ENCODE data around the gene GNRH2. TPM values are rescaled to one million over a fixed set of nuclear protein-coding genes. Genes with fewer than 3 reads are reported as not detected.

Gene GNRH2
- total RNA-seq, 2 experiments from 2014 or later = 17.3 to 24.0 TPM

GRCh38 chr20:3093861-3094361, 50.5 kb downstream of the GNRH2 start:
- intact Hi-C loops (cut with micrococcal nuclease) = loop anchor here (10.0 kb wide), 1 partner anchor 61 kb away; the partner anchor contains the start of genes FASTKD5 and UBOX5
- no peak overlapping the region for H3K4me3 Mint-ChIP-seq
- no peaks in the 10 kb centered on the region for H3K36me3 Mint-ChIP-seq
- peaks cover 10% of the 10 kb centered on the region for H3K27me3 Mint-ChIP-seq
- ChIA-PET CTCF (interaction anchor here (0.8 to 1.0 kb wide), 2 partner anchors 25 to 40 kb away, joined by 3 read pairs; no protein-coding TSS in a partner anchor), POLR2A (no interaction called here)
- H3K9me3 Mint-ChIP-seq = no peaks in the 10 kb centered on the region
- DNase-seq = peak; percentile 20
- H3K4me1 Mint-ChIP-seq (ENCODE audit: low read depth) = peaks cover 14% of the 10 kb centered on the region
- peak overlapping the region; percentile 18 for H3K27ac Mint-ChIP-seq

GRCh38 chr20:3094848-3095629, 51.6 kb downstream of the GNRH2 start:
- ChIA-PET CTCF (interaction anchor here (0.6 to 1.5 kb wide), 3 partner anchors 19 to 759 kb away, joined by 3 to 4 read pairs (median 3); no protein-coding TSS in a partner anchor), POLR2A (no interaction called here)
- Mint-ChIP-seq H3K4me3 (no peak overlapping the region), H3K27me3 (peaks cover 10% of the 10 kb centered on the region), H3K36me3 (no peaks in the 10 kb centered on the region), H3K9me3 (no peaks in the 10 kb centered on the region), H3K27ac (no peak overlapping the region), H3K4me1 (ENCODE audit: low read depth) (peaks cover 14% of the 10 kb centered on the region)
- DNase-seq = no peak
- intact Hi-C loops (cut with micrococcal nuclease) = loop anchor here (10.0 kb wide), 1 partner anchor 60 kb away; the partner anchor contains the start of genes FASTKD5 and UBOX5

Other genes with a start within 250 kb of the GNRH2 start
- 1 to 10 TPM; 2.3 to 2.9 TPM for gene CPXM1, start 243.0 kb upstream of the GNRH2 start, total RNA-seq
- gene C20orf141, start 228.6 kb upstream of the GNRH2 start, total RNA-seq = not detected
- not detected for gene TMEM239, start 227.3 kb upstream of the GNRH2 start, total RNA-seq
- gene PCED1A, start 203.0 kb upstream of the GNRH2 start, total RNA-seq = 10 to 100 TPM; 37.0 to 40.0 TPM
- 10 to 100 TPM; 51.2 to 53.0 TPM for gene VPS16, start 202.9 kb upstream of the GNRH2 start, total RNA-seq
- 10 to 100 TPM; 61.1 to 62.8 TPM for gene PTPRA, start 170.1 kb upstream of the GNRH2 start, total RNA-seq
- gene MRPS26, start 2.4 kb downstream of the GNRH2 start, total RNA-seq = 100 to 1,000 TPM; 155 to 158 TPM
- 1 to 10 TPM in 1 of 2 experiments, not detected in 1; 1.0 TPM for gene OXT, start 28.0 kb downstream of the GNRH2 start, total RNA-seq
- gene AVP, start 41.1 kb downstream of the GNRH2 start, total RNA-seq = not detected
- 10 to 100 TPM; 20.8 to 22.8 TPM for gene FASTKD5, start 116.2 kb downstream of the GNRH2 start, total RNA-seq
- gene UBOX5, start 116.2 kb downstream of the GNRH2 start, total RNA-seq = 1 to 10 TPM; 5.8 to 7.0 TPM
- gene LZTS3, start 129.9 kb downstream of the GNRH2 start, total RNA-seq = 1 to 10 TPM; 1.4 to 1.5 TPM
- gene DDRGK1, start 161.1 kb downstream of the GNRH2 start, total RNA-seq = 10 to 100 TPM; 72.1 to 76.8 TPM
- 10 to 100 TPM; 54.0 to 56.2 TPM for gene ITPA, start 165.9 kb downstream of the GNRH2 start, total RNA-seq
- gene SLC4A11, start 195.6 kb downstream of the GNRH2 start, total RNA-seq = 1 to 10 TPM in 1 of 2 experiments, under 1 TPM in 1; 0.87 to 1.1 TPM